Uterus (tissue), 4 donors: ENCODE measurements around the gene EFS. TPM values are rescaled to one million over a fixed set of nuclear protein-coding genes. Genes with fewer than 3 reads are reported as not detected.
"Not testable (repeated sequence)": the region's sequence is repeated elsewhere in the genome, so short reads cannot be mapped to it uniquely, and the experiment has no call there.

ENCODE experiments used
- DNase-seq, 2 donors: peaks; one replicate each; pipeline ENCODE4 v3.0.0-alpha.2; 2019 to 2020
- H3K27ac ChIP-seq, 2 donors: fragments of 200-600 bp; sonication (generic); 1 replicate in 1 of 2; 2 replicates in 1 of 2; pipeline ENCODE4 v1.5.1; 2016 to 2018
- H3K27me3 ChIP-seq, 2 donors: fragments of 200-600 bp; sonication (generic); one replicate each; pipeline ENCODE4 v1.5.1; 2018 to 2019; ENCODE audit warnings: control low read depth in 1 of 2
- H3K36me3 ChIP-seq, 2 donors: fragments of 200-600 bp; sonication (generic); one replicate each; pipeline ENCODE4 v1.5.1; 2019; ENCODE audit warnings: control low read depth in 1 of 2
- H3K4me1 ChIP-seq, 2 donors: fragments of 200-600 bp; sonication (generic); one replicate each; pipeline ENCODE4 v1.5.1; 2018 to 2019; ENCODE audit warnings: control low read depth in 1 of 2
- H3K4me3 ChIP-seq, 2 donors: fragments of 200-600 bp; sonication (generic); 1 replicate in 1 of 2; 2 replicates in 1 of 2; pipeline ENCODE4 v1.5.1; 2018 to 2019; ENCODE audit warnings: mild to moderate bottlenecking in 1 of 2
- H3K9me3 ChIP-seq, 2 donors: fragments of 200-600 bp; sonication (generic); one replicate each; pipeline ENCODE4 v1.5.1; 2019; ENCODE audit warnings: control low read depth in 1 of 2
- POLR2A ChIP-seq, 2 donors: fragments of 450-650 bp; IDR thresholded peaks; one replicate each; pipeline ENCODE4 v1.6.1; 2016; ENCODE audit warnings: antibody characterized with exemption in 2 of 2, mild to moderate bottlenecking in 1 of 2, moderate library complexity in 1 of 2
- intact Hi-C: fragments of 100-400 bp; cut with DNase I; formaldehyde crosslinking; loops from one replicate; pipeline ENCODE4 v1.15.1; 2023; ENCODE audit warnings: low total_unique reads
- total RNA-seq, 4 donors: library from RNA; depleted of rRNA in 3 of 4; stranded (reverse); fragments of >200 nt in 3 of 4; gene quantifications; one replicate each; pipeline versions ENCODE4 v1.1.0 to v1.2.4, GENCODE V29; 2014 to 2023
- TF ChIP-seq, protein P1 (sequence below), 4 experiments: fragments of 200-600 bp in 2 of 4; fragments of 450-650 bp in 2 of 4; sonication (generic) in 2 of 4; IDR thresholded peaks; one replicate each; pipeline ENCODE4 v1.5.1; 2016 to 2019; ENCODE audit warnings: antibody characterized with exemption in 4 of 4, mild to moderate bottlenecking in 2 of 4, moderate library complexity in 1 of 4
- donor health status: DM: yes; HTN: yes; CAD: no.

Gene EFS
- total RNA-seq, 4 donors from 2014 or later = 4.1 to 42.4 (median 21.7) TPM

DNA sequence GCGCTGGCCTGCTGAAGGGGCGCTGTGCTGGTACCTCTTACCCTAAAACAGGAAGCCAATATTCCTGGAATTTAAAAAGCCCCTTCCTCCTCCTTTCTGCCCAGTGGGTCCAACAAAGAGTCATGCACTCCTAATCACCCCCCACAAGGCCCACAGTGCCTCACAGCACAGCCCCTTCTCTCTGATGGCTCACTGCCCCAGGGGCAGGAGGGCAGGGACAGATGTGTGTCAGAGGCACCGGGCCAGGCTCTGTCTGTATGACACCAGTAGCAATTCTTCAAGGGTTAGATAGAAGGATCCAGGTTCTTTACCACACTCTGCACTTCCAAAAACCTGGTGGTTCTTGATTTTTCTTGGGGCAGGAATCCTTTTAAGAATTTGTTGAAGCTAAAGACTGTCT is 34.2 kb upstream of the EFS start:
- Histone ChIP-seq H3K9me3 (no peaks in the 10 kb centered on the region), H3K27ac (no peak overlapping the region), H3K4me3 (no peak overlapping the region), H3K4me1 (no peaks in the 10 kb centered on the region), H3K36me3 (no peaks in the 10 kb centered on the region), H3K27me3 (no peaks in the 10 kb centered on the region)
- no peak for DNase-seq
- intact Hi-C loops = no loop called here
- TF ChIP-seq POLR2A (IDR thresholded peaks at IDR 0.05) = no peak
- TF ChIP-seq, protein P1, sequence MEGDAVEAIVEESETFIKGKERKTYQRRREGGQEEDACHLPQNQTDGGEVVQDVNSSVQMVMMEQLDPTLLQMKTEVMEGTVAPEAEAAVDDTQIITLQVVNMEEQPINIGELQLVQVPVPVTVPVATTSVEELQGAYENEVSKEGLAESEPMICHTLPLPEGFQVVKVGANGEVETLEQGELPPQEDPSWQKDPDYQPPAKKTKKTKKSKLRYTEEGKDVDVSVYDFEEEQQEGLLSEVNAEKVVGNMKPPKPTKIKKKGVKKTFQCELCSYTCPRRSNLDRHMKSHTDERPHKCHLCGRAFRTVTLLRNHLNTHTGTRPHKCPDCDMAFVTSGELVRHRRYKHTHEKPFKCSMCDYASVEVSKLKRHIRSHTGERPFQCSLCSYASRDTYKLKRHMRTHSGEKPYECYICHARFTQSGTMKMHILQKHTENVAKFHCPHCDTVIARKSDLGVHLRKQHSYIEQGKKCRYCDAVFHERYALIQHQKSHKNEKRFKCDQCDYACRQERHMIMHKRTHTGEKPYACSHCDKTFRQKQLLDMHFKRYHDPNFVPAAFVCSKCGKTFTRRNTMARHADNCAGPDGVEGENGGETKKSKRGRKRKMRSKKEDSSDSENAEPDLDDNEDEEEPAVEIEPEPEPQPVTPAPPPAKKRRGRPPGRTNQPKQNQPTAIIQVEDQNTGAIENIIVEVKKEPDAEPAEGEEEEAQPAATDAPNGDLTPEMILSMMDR (IDR thresholded peaks at IDR 0.05) = no peak

DNA sequence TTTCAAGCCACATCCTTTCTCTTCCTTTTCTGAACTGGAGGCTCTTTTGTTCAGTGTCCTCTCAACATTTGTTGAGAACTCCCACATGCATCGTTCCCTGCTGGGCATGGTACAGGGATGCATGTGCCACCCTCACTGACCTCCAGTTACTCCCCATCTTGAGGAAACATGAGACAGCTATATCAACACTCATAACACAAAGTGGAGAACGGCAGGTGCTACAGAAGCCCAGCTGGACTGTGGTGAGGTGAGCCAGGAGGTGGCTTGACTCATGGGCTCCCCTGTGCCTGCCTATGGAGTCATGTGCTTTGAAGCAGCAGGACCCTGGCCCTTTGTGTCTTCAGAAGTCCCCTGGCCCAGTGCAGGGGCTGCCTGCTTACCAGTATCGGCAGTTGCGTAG is 33.4 kb upstream of the EFS start:
- no peaks in the 10 kb centered on the region for H3K4me1 ChIP-seq
- intact Hi-C loops = no loop called here
- TF ChIP-seq, protein P1 (IDR thresholded peaks at IDR 0.05) = no peak
- H3K9me3 ChIP-seq = no peaks in the 10 kb centered on the region
- no peak overlapping the region for H3K27ac ChIP-seq
- no peak overlapping the region for H3K4me3 ChIP-seq
- H3K27me3 ChIP-seq = no peaks in the 10 kb centered on the region
- H3K36me3 ChIP-seq = no peaks in the 10 kb centered on the region
- DNase-seq = no peak

DNA sequence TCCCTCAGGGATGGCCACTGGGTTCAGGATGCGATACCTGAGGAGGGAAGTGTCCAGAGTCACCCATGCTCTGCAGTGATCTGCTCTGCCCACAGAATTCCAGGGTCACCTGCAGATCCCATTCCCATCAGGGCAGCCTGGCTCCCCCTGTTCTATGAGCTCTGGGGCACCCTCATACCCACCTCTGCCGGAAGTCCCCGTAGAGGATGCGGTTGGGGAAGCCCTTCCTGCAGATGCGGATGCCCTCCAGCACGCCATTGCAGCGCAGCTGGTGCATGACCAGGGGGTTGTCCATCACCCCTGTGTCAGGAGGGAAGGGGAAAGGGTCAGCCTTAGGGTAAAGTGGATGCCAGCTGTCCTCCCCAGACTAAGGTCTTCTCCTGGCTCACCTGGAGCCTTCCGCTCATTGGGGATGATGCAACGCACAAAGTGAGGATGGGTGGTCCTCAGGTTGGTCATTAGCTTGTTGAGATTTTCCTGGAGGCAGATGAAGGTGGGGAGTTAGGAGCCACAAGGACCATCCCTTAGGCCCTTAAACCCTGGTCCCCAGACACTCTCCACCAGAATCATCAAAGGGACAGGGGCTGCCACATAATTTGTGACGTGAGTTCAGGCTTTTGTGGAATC is 31.9 kb upstream of the EFS start:
- intact Hi-C loops = no loop called here
- TF ChIP-seq, protein P1 (IDR thresholded peaks at IDR 0.05) = no peak
- no peak for TF ChIP-seq POLR2A (IDR thresholded peaks at IDR 0.05)
- H3K27me3 ChIP-seq = no peaks in the 10 kb centered on the region
- H3K36me3 ChIP-seq = no peaks in the 10 kb centered on the region
- no peaks in the 10 kb centered on the region for H3K9me3 ChIP-seq
- H3K4me3 ChIP-seq = no peak overlapping the region
- no peaks in the 10 kb centered on the region for H3K4me1 ChIP-seq
- H3K27ac ChIP-seq = no peak overlapping the region
- no peak for DNase-seq

DNA sequence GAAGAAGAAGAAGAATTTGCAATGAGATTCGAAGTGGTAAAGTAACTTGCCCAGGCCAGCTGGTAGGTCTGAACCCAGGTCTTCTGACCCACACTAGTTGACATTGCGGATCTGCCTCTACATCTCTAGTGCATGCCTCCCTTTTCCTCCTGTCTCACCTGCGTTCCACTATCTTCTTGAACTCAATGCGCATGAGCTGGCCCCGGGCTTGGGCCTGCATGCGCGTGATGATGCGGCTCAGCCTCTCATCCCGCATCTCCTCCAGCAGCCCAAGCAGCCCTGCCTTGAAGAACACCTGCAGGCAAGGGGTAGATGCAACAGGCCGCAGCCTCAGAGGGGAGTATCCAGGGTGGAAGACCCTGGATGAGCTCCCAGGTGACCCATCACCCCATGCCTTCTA is 31.2 kb upstream of the EFS start:
- no peak for DNase-seq
- H3K4me1 ChIP-seq = no peaks in the 10 kb centered on the region
- no peaks in the 10 kb centered on the region for H3K36me3 ChIP-seq
- no peaks in the 10 kb centered on the region for H3K9me3 ChIP-seq
- H3K27me3 ChIP-seq = no peaks in the 10 kb centered on the region
- no peak for TF ChIP-seq POLR2A (IDR thresholded peaks at IDR 0.05)
- TF ChIP-seq, protein P1 (IDR thresholded peaks at IDR 0.05) = no peak
- no peak overlapping the region for H3K4me3 ChIP-seq
- no peak overlapping the region for H3K27ac ChIP-seq
- intact Hi-C loops = no loop called here

DNA sequence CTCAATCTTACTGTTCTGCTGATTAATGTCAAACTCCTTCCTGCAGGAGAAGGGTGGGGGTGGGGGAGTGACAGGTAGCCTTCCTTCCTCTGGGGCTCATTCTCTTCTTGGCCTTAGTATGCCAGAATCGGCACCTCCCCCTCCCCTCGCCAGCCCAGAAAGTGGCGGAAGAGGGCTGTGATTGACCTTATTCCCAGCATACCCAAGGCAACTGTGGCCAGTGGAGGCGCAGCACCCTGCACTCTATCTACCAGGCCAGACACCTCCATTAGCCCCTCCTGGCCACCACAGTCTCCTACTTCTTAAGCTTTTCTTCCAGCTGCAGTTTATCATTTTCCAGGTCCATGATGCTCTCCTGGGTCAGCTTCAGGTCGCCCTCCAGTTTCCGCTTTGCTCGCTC is 27.6 kb upstream of the EFS start:
- intact Hi-C loops = no loop called here
- no peak for DNase-seq
- H3K4me1 ChIP-seq = no peaks in the 10 kb centered on the region
- TF ChIP-seq POLR2A (IDR thresholded peaks at IDR 0.05) = no peak
- TF ChIP-seq, protein P1 (IDR thresholded peaks at IDR 0.05) = no peak
- H3K27me3 ChIP-seq = no peaks in the 10 kb centered on the region
- no peak overlapping the region for H3K27ac ChIP-seq
- H3K36me3 ChIP-seq = no peaks in the 10 kb centered on the region
- no peak overlapping the region for H3K4me3 ChIP-seq
- no peaks in the 10 kb centered on the region for H3K9me3 ChIP-seq

DNA sequence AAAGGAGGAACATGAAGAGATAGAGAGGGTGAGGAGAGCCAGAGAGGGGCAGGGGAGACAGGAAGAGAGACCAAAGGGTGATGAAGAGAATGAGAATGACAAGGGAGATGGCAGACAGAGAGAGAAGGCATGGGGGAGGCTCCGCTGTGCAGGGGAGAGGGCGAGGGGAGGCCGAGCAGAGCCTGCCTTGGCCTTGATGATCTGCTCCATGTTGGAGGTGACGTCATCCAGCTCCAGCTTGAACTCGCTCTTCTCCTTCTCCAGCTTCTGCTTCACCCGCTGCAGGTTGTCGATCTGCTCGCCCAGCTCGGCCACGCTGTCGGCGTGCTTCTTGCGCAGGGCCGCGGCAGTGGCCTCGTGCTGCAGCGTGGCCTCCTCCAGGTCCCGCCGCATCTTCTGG is 24.9 kb upstream of the EFS start:
- H3K27ac ChIP-seq, intact Hi-C loops, H3K4me3 ChIP-seq, H3K9me3 ChIP-seq, H3K4me1 ChIP-seq, H3K27me3 ChIP-seq, H3K36me3 ChIP-seq, DNase-seq: not testable (repeated sequence)
